Keratinocyte (primary cell): ENCODE results near the gene ANO8. TPM values are rescaled to one million over a fixed set of nuclear protein-coding genes. Genes with fewer than 3 reads are reported as not detected.
"Not testable (repeated sequence)": the region's sequence is repeated elsewhere in the genome, so short reads cannot be mapped to it uniquely, and the experiment has no call there.

Experiments used
- DNase-seq: peaks from one replicate; pipeline ENCODE4 v3.0.0-alpha.2; 2011; ENCODE audit warnings: low read depth, missing footprints, low spot score
- FAIRE-seq: peaks from 2 replicates; lab custom pipeline; 2011; peaks lifted over from hg19 to GRCh38; lab: Jason Lieb, UNC
- H2AFZ ChIP-seq: 2 replicates; pipeline ENCODE4 v1.6.0; 2012; ENCODE audit warnings: low read length, control low read depth, inconsistent platforms; ENCODE audit not compliant: control insufficient read depth
- H3K27ac ChIP-seq: 2 replicates; pipeline ENCODE4 v1.5.1; 2011; ENCODE audit warnings: low read length; ENCODE audit not compliant: control insufficient read depth, insufficient read depth
- H3K27me3 ChIP-seq: 3 replicates; pipeline ENCODE4 v1.6.0; 2011; ENCODE audit warnings: low read length; ENCODE audit not compliant: control insufficient read depth, insufficient read depth; ENCODE audit errors: extremely low read depth
- H3K36me3 ChIP-seq, 2 experiments: 2 replicates in 1 of 2; 3 replicates in 1 of 2; pipeline ENCODE4 v1.5.1; 2011; ENCODE audit warnings: low read length in 2 of 2, mild to moderate bottlenecking in 1 of 2; ENCODE audit not compliant: control insufficient read depth in 2 of 2, insufficient read depth in 2 of 2; ENCODE audit errors: extremely low read depth in 1 of 2
- H3K4me1 ChIP-seq: 3 replicates; pipeline ENCODE4 v1.5.1; 2011; ENCODE audit warnings: low read length; ENCODE audit not compliant: control insufficient read depth, insufficient read depth; ENCODE audit errors: extremely low read depth
- H3K4me2 ChIP-seq: 3 replicates; pipeline ENCODE4 v1.6.0; 2011; ENCODE audit warnings: low read depth, low read length; ENCODE audit not compliant: control insufficient read depth, insufficient read depth; ENCODE audit errors: extremely low read depth
- H3K4me3 ChIP-seq, 3 experiments: fragments of 200-600 bp in 1 of 3; sonication (generic) in 1 of 3; 2 replicates in 2 of 3; 3 replicates in 1 of 3; pipeline ENCODE4 v1.5.1; 2011 to 2016; ENCODE audit warnings: low read length in 3 of 3, mild to moderate bottlenecking in 3 of 3, control low read depth in 2 of 3, inconsistent platforms in 1 of 3, low read depth in 1 of 3, mixed read lengths in 1 of 3, mixed run types in 1 of 3, moderate library complexity in 1 of 3; ENCODE audit not compliant: control insufficient read depth in 2 of 3, insufficient read depth in 2 of 3; ENCODE audit errors: extremely low read depth in 1 of 3
- H3K79me2 ChIP-seq: 2 replicates; pipeline ENCODE4 v1.6.0; 2012; ENCODE audit warnings: low read length; ENCODE audit not compliant: control insufficient read depth, insufficient read depth
- H3K9ac ChIP-seq: 3 replicates; pipeline ENCODE4 v1.6.0; 2011; ENCODE audit warnings: low read length; ENCODE audit not compliant: control insufficient read depth, insufficient read depth; ENCODE audit errors: extremely low read depth
- H3K9me1 ChIP-seq: 3 replicates; pipeline ENCODE4 v1.6.0; 2011; ENCODE audit warnings: low read length; ENCODE audit not compliant: control insufficient read depth, insufficient read depth; ENCODE audit errors: extremely low read depth
- H3K9me3 ChIP-seq: 2 replicates; pipeline ENCODE4 v1.5.1; 2012; ENCODE audit warnings: low read depth, low read length; ENCODE audit not compliant: control insufficient read depth
- H4K20me1 ChIP-seq: 3 replicates; pipeline ENCODE4 v1.6.0; 2011; ENCODE audit warnings: low read length; ENCODE audit not compliant: control insufficient read depth, insufficient read depth; ENCODE audit errors: extremely low read depth
- EZH2 ChIP-seq: IDR thresholded peaks from one replicate; pipeline ENCODE4 v1.6.1; 2012; ENCODE audit warnings: inconsistent platforms, mild to moderate bottlenecking, low read length, moderate library complexity
- dilution Hi-C: fragments of 300-500 bp; cut with MboI; formaldehyde crosslinking; loops from one replicate; pipeline ENCODE4 v1.7.0; 2020; ENCODE audit warnings: low sequenced_read_pairs; ENCODE audit not compliant: extremely low pct_ligation_motif_present
- polyA plus RNA-seq, 5 experiments: library from polyadenylated mRNA; depleted of rRNA in 3 of 5; stranded (reverse) in 3 of 5; stranded (forward) in 1 of 5; unstranded in 1 of 5; fragments of >200 nt; gene quantifications; 1 replicate in 1 of 5; 2 replicates in 3 of 5; 3 replicates in 1 of 5; pipeline versions ENCODE4 v1.2.1 to v1.2.3, GENCODE V29; 2011 to 2012; ENCODE audit warnings: missing spikeins in 2 of 5, low read depth in 1 of 5, low replicate concordance in 1 of 5
- TF ChIP-seq, protein P1 (sequence below), 3 experiments: IDR thresholded peaks in 1 of 3; conservative IDR thresholded peaks in 1 of 3; optimal IDR thresholded peaks in 1 of 3; 2 replicates in 2 of 3; 3 replicates in 1 of 3; pipeline versions ENCODE3 to v1.5.1; 2011; ENCODE audit warnings: low read length in 3 of 3, mild to moderate bottlenecking in 3 of 3, moderate library complexity in 2 of 3, control low read depth in 1 of 3, inconsistent platforms in 1 of 3; ENCODE audit not compliant: insufficient read depth in 2 of 3; ENCODE audit errors: extremely low read depth in 1 of 3

ANO8 gene
- polyA plus RNA-seq, 1 donor (not counting 4 experiments of a cell fraction or from before 2014, with no cell fraction given): 1.6 TPM

DNA sequence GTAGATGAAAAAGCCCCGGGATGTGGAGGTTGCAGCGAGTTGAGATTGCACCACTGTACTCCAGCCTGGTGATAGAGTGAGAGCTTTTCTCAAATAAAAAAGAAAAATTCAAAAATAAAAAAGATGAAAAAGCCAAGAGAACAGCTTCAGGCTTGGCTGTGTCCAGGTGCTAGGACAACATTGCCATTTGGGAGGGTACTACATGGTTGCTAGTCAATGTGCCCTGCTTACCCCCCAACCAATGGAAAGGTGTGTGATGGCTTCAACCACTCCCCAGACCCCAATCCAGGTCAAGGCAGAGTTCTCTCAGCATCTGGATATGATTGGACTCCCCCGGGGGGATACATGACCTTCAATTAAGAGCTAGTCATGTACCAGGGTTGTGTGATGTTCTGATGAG is 55.2 kb downstream of the ANO8 start:
- Histone ChIP-seq H4K20me1 (no peaks in the 10 kb centered on the region), H3K27ac (no peak overlapping the region), H3K27me3 (no peaks in the 10 kb centered on the region), H3K4me3 (no peak overlapping the region), H3K4me1 (peaks cover 6% of the 10 kb centered on the region), H3K9me3 (no peaks in the 10 kb centered on the region), H3K9ac (no peak overlapping the region), H3K36me3 (peaks cover 13 to 21% of the 10 kb centered on the region in 2 experiments), H2AFZ (no peak overlapping the region), H3K4me2 (no peak overlapping the region), H3K79me2 (no peaks in the 10 kb centered on the region), H3K9me1 (no peaks in the 10 kb centered on the region)
- dilution Hi-C loops: no loop called here
- no peak for DNase-seq
- TF ChIP-seq, protein P1, sequence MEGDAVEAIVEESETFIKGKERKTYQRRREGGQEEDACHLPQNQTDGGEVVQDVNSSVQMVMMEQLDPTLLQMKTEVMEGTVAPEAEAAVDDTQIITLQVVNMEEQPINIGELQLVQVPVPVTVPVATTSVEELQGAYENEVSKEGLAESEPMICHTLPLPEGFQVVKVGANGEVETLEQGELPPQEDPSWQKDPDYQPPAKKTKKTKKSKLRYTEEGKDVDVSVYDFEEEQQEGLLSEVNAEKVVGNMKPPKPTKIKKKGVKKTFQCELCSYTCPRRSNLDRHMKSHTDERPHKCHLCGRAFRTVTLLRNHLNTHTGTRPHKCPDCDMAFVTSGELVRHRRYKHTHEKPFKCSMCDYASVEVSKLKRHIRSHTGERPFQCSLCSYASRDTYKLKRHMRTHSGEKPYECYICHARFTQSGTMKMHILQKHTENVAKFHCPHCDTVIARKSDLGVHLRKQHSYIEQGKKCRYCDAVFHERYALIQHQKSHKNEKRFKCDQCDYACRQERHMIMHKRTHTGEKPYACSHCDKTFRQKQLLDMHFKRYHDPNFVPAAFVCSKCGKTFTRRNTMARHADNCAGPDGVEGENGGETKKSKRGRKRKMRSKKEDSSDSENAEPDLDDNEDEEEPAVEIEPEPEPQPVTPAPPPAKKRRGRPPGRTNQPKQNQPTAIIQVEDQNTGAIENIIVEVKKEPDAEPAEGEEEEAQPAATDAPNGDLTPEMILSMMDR (optimal IDR thresholded peaks at IDR 0.05 in 1 of 3, IDR thresholded peaks at IDR 0.05 in 1 of 3, conservative IDR thresholded peaks at IDR 0.05 in 1 of 3; ENCODE audit: extremely low read depth in 1 of 3, insufficient read depth in 2 of 3, low read length in 3 of 3): no peak
- no peak for TF ChIP-seq EZH2
- FAIRE-seq: no peak

DNA sequence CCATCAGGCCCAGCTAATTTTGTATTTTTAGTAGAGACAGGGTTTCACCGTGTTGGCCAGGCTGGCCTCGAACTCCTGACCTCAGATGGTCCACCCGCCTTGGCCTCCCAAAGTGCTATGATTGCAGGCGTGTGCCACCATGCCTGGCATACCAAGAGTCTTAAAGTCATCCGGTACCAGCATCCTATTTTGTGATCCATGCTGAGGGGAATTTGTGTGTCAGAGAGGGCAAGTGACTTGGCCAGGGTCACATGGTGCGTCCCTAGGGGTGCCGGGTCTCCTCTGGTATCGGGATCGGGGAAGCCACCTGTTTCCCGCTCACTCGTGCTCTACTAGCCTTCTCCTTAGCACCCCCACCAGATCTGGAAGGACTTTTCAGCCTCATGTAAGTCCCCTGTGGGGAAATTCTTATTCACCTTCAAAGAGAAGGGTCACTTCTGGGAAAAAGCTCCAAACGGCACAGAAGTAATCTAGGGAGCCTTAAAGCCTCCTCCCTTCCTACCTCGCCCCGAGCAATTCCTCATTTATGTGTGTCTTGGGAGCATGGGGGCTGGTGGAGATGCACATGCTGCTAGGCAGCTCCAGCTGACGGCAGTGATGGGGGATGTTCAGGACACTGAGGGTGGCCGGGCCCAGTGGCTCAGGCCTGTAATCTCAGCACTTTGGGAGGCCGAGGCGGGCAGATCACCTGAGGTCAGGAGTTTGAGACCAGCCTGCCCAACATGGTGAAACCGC is 59.0 kb downstream of the ANO8 start:
- Histone ChIP-seq H2AFZ (no peak overlapping the region), H3K27ac (no peak overlapping the region), H4K20me1 (no peaks in the 10 kb centered on the region), H3K4me2 (no peak overlapping the region), H3K9ac (no peak overlapping the region), H3K79me2 (no peaks in the 10 kb centered on the region), H3K4me1 (no peaks in the 10 kb centered on the region), H3K9me1 (no peaks in the 10 kb centered on the region), H3K27me3 (no peaks in the 10 kb centered on the region), H3K36me3 (peaks cover 26 to 38% of the 10 kb centered on the region in 2 experiments), H3K9me3 (no peaks in the 10 kb centered on the region), H3K4me3 (no peak overlapping the region)
- dilution Hi-C loops: no loop called here
- TF ChIP-seq, protein P1 (optimal IDR thresholded peaks at IDR 0.05 in 1 of 3, IDR thresholded peaks at IDR 0.05 in 1 of 3, conservative IDR thresholded peaks at IDR 0.05 in 1 of 3; ENCODE audit: extremely low read depth in 1 of 3, insufficient read depth in 2 of 3, low read length in 3 of 3): no peak
- no peak for TF ChIP-seq EZH2
- DNase-seq (no peak), FAIRE-seq (no peak)

DNA sequence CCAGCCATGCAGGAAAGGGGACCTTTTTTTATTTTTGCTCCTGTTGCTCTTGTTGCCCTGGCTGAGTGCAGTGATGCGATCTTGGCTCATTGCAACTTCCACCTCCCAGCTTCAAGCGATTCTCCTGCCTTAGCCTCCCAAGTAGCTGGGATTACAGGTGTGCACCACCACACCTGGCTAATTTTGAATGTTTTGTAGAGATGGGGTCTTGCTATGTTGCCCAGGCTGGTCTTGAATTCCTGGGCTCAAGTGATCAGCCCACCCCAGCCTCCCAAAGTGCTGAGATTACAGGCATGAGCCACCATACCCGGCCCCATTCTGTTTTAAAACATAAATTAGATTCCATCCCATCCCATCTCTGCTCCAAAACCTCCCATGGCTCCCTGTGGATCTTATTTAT is 59.8 kb downstream of the ANO8 start:
- H3K9me3 ChIP-seq, H3K4me3 ChIP-seq, H3K9ac ChIP-seq, H3K79me2 ChIP-seq, H2AFZ ChIP-seq, dilution Hi-C loops, H3K4me2 ChIP-seq, DNase-seq, H3K27ac ChIP-seq, H4K20me1 ChIP-seq, FAIRE-seq, H3K9me1 ChIP-seq, H3K4me1 ChIP-seq, H3K27me3 ChIP-seq: not testable (repeated sequence)
- peaks cover 26 to 38% of the 10 kb centered on the region in 2 experiments for H3K36me3 ChIP-seq
